ENCODE results near the gene CACNA1B. TPM values are rescaled to one million over a fixed set of nuclear protein-coding genes. Genes with fewer than 3 reads are reported as not detected.

The CACNA1B gene
- total RNA-seq, 1 donor from 2014 or later: not detected

DNA sequence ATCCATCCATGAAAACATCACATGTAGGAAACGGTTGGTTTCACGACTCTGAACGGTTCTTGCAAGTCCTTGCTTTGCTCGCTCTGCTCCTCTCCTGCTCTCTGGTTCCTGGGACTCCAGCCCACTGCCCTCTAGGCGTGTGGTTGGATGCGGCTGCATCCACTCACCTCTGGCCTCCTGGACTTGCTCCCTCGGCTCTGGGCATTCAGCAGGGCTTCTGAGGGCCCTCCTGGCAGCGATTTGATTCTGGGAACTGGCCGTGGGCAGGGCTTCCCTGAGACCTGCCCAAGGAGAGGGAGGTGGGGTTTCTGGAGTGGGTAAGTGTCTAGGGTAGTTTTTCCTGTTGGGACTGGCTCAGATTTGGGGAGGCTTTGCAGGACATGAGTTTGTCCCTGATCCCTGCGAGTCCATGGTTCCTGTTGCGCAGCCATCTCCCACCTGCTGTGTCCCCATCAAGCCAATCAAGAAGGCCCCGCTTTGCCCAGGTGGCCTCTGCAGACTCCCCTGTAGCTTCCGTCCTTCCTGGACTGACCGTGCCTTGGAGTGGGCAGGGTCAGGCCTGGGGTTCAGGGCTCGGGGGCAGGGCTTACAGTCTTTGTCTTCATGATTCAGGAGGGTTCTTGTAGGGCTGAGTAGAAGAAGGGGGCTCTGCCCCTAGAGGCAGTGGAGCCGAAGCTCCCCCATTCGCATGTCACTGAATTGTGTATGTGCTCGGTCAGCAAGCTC is 192.3 kb downstream of the CACNA1B start:
- H3K36me3 ChIP-seq (ENCODE audit: control insufficient read depth, insufficient read depth, low read length): no peaks in the 10 kb centered on the region
- TF ChIP-seq CTCF (IDR thresholded peaks at IDR 0.05; ENCODE audit: insufficient read depth, low read length, severe bottlenecking): no peak
- FAIRE-seq (no peak), DNase-seq (ENCODE audit: low read depth) (no peak)
- no peak overlapping the region for H3K4me3 ChIP-seq (ENCODE audit: low read depth, low read length)
- no peaks in the 10 kb centered on the region for H3K27me3 ChIP-seq (ENCODE audit: control insufficient read depth, insufficient read depth, low read length)

DNA sequence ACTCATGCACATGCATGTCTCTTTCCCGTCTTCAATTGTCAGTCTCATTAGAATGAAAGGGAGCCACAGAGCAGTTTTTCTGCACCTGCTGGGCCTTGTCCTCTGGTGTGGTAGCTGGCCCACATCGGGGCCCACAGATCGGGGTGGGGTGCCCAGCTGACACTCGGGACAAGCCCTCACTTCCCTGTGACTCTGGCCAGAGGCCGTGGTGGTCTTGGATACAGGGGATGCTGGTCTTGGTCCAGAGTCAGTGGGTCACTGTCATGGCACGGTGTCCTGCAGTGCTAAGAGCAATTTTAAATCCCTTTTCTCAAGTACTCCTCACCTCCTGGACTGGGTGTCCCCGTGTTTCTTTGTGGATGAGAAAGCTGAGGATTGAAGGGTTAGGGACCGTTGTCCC is 193.2 kb downstream of the CACNA1B start:
- FAIRE-seq (peak; percentile 23), DNase-seq (ENCODE audit: low read depth) (no peak)
- no peaks in the 10 kb centered on the region for H3K27me3 ChIP-seq (ENCODE audit: control insufficient read depth, insufficient read depth, low read length)
- H3K36me3 ChIP-seq (ENCODE audit: control insufficient read depth, insufficient read depth, low read length): no peaks in the 10 kb centered on the region
- TF ChIP-seq CTCF (IDR thresholded peaks at IDR 0.05; ENCODE audit: insufficient read depth, low read length, severe bottlenecking): no peak
- no peak overlapping the region for H3K4me3 ChIP-seq (ENCODE audit: low read depth, low read length)

DNA sequence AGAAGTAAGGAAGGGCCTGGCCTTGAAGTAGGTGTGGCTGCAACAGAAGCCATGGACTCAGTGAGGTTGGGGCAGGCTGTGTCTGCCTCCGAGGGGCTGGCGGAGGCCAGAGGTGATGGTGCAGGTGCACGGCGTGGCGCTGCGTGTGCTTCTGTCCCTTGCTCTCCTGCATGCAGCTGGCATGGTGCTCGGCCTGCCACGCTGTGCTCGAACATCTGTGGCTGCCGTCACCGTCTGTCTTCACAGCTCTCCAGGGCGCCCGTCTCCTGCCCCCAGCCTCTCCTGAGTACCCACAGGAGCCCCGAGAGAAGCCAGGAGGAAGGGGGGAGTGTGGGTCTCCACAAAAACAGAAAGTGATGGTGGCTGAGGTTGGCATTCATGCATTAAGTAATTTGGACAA is 193.7 kb downstream of the CACNA1B start:
- DNase-seq (ENCODE audit: low read depth) (no peak), FAIRE-seq (no peak)
- Histone ChIP-seq H3K36me3 (ENCODE audit: control insufficient read depth, insufficient read depth, low read length) (no peaks in the 10 kb centered on the region), H3K27me3 (ENCODE audit: control insufficient read depth, insufficient read depth, low read length) (no peaks in the 10 kb centered on the region), H3K4me3 (ENCODE audit: low read depth, low read length) (no peak overlapping the region)
- no peak for TF ChIP-seq CTCF (IDR thresholded peaks at IDR 0.05; ENCODE audit: insufficient read depth, low read length, severe bottlenecking)

- Histone ChIP-seq H3K4me3 (ENCODE audit: low read depth, low read length) (no peak overlapping the region), H3K36me3 (ENCODE audit: control insufficient read depth, insufficient read depth, low read length) (no peaks in the 10 kb centered on the region), H3K27me3 (ENCODE audit: control insufficient read depth, insufficient read depth, low read length) (no peaks in the 10 kb centered on the region)
- DNase-seq (ENCODE audit: low read depth) (no peak), FAIRE-seq (no peak)
- TF ChIP-seq CTCF (IDR thresholded peaks at IDR 0.05; ENCODE audit: insufficient read depth, low read length, severe bottlenecking): no peak
Observed at GRCh38 chr9:138071731-138072130, 194.1 kb downstream of the CACNA1B start.

GRCh38 chr9:138072161-138072842 is 194.7 kb downstream of the CACNA1B start:
- Histone ChIP-seq H3K36me3 (ENCODE audit: control insufficient read depth, insufficient read depth, low read length) (no peaks in the 10 kb centered on the region), H3K27me3 (ENCODE audit: control insufficient read depth, insufficient read depth, low read length) (no peaks in the 10 kb centered on the region), H3K4me3 (ENCODE audit: low read depth, low read length) (no peak overlapping the region)
- TF ChIP-seq CTCF (IDR thresholded peaks at IDR 0.05; ENCODE audit: insufficient read depth, low read length, severe bottlenecking): no peak
- FAIRE-seq (no peak), DNase-seq (ENCODE audit: low read depth) (no peak)

Data from bronchial epithelial cell (primary cell).